GM23338 (cell line): ENCODE data around the gene GPR78. TPM values are rescaled to one million over a fixed set of nuclear protein-coding genes. Genes with fewer than 3 reads are reported as not detected.

Experiments
- ATAC-seq: fragments of 200-7000 bp; cut with Tn5 transposase; 3 replicates; pipeline ENCODE4 v1.9.1; 2020
- DNase-seq: peaks from one replicate; pipeline ENCODE4 v3.0.0-alpha.2; 2015; ENCODE audit warnings: low spot score
- H2AFZ ChIP-seq: fragments of 200-600 bp; sonication (generic); 2 replicates; pipeline ENCODE4 v1.8.0; 2016; ENCODE audit warnings: antibody characterized with exemption, mild to moderate bottlenecking, moderate library complexity
- H3F3A ChIP-seq: fragments of 200-600 bp; sonication (generic); replicated peaks from 2 replicates; pipeline ENCODE4 v1.8.0; 2017; ENCODE audit warnings: antibody characterized with exemption, mixed run types, low read depth
- H3K27ac ChIP-seq: fragments of 200-600 bp; sonication (generic); 2 replicates; pipeline ENCODE4 v1.6.1; 2016; ENCODE audit warnings: low read depth
- H3K27me3 ChIP-seq: fragments of 200-600 bp; sonication (generic); 2 replicates; pipeline ENCODE4 v1.8.0; 2016; ENCODE audit warnings: mild to moderate bottlenecking, mixed run types, moderate library complexity; ENCODE audit not compliant: insufficient read depth
- H3K36me3 ChIP-seq: fragments of 200-600 bp; sonication (generic); 2 replicates; pipeline ENCODE4 v1.8.0; 2016; ENCODE audit warnings: mild to moderate bottlenecking; ENCODE audit not compliant: insufficient read depth
- H3K4me1 ChIP-seq: fragments of 200-600 bp; sonication (generic); 2 replicates; pipeline ENCODE4 v1.8.0; 2016; ENCODE audit warnings: mild to moderate bottlenecking, moderate library complexity; ENCODE audit not compliant: insufficient read depth
- H3K4me2 ChIP-seq: fragments of 200-600 bp; sonication (generic); 2 replicates; pipeline ENCODE4 v1.7.1; 2017; ENCODE audit warnings: mixed run types
- H3K4me3 ChIP-seq: fragments of 200-600 bp; sonication (generic); 2 replicates; pipeline ENCODE4 v1.6.1; 2016; ENCODE audit warnings: mixed run types
- H3K79me2 ChIP-seq: fragments of 200-600 bp; sonication (generic); replicated peaks from 2 replicates; pipeline ENCODE4 v1.8.0; 2017; ENCODE audit warnings: mild to moderate bottlenecking; ENCODE audit not compliant: insufficient read depth
- H3K9me2 ChIP-seq: fragments of 200-600 bp; sonication (generic); 2 replicates; pipeline ENCODE4 v1.8.0; 2017; ENCODE audit not compliant: insufficient read depth
- H4K20me1 ChIP-seq: fragments of 200-600 bp; sonication (generic); replicated peaks from 2 replicates; pipeline ENCODE4 v1.8.0; 2017; ENCODE audit warnings: mild to moderate bottlenecking; ENCODE audit not compliant: insufficient read depth
- H3K27ac Mint-ChIP-seq: 2 replicates; pipeline ENCODE4 v1.8.0; 2020; ENCODE audit warnings: inconsistent platforms, mild to moderate bottlenecking, moderate library complexity, mixed read lengths
- H3K27me3 Mint-ChIP-seq: 3 replicates; pipeline ENCODE4 v1.8.0; 2022; ENCODE audit warnings: low read depth, mild to moderate bottlenecking, moderate library complexity, mixed read lengths, inconsistent platforms; ENCODE audit not compliant: insufficient read depth, poor library complexity
- H3K36me3 Mint-ChIP-seq: 3 replicates; pipeline ENCODE4 v1.8.0; 2021; ENCODE audit warnings: low read depth, mild to moderate bottlenecking, inconsistent platforms, moderate library complexity, mixed read lengths
- H3K4me1 Mint-ChIP-seq: 3 replicates; pipeline ENCODE4 v1.8.0; 2020; ENCODE audit warnings: mild to moderate bottlenecking, inconsistent platforms, mixed read lengths
- H3K4me3 Mint-ChIP-seq: 3 replicates; pipeline ENCODE4 v1.8.0; 2021; ENCODE audit warnings: moderate library complexity, mild to moderate bottlenecking, inconsistent platforms, mixed read lengths
- H3K9me3 Mint-ChIP-seq: 3 replicates; pipeline ENCODE4 v1.8.0; 2020; ENCODE audit warnings: moderate library complexity, mild to moderate bottlenecking, inconsistent platforms, mixed read lengths
- CREB1 ChIP-seq: fragments of 250-450 bp; sonication (Bioruptor Pico); IDR thresholded peaks from 2 replicates; pipeline ENCODE4 v1.5.0; 2020; ENCODE audit warnings: low read depth, mild to moderate bottlenecking, moderate library complexity
- CTCF ChIP-seq, 2 experiments: fragments of 200-600 bp in 1 of 2; sonication (generic) in 1 of 2; conservative IDR thresholded peaks; 2 replicates each; pipeline versions ENCODE4 v1.5.1 to v1.6.1; 2016 to 2017; ENCODE audit warnings: antibody characterized with exemption in 2 of 2, low read depth in 2 of 2, mild to moderate bottlenecking in 2 of 2, moderate library complexity in 1 of 2
- ETS1 ChIP-seq: IDR thresholded peaks from 2 replicates; pipeline ENCODE4 v1.6.1; 2016; ENCODE audit warnings: antibody characterized with exemption
- EZH2 ChIP-seq: fragments of 200-600 bp; sonication (generic); IDR thresholded peaks from one replicate; pipeline ENCODE4 v1.8.0; 2017; ENCODE audit warnings: antibody characterized with exemption, mild to moderate bottlenecking, low read depth; ENCODE audit not compliant: unreplicated experiment
- EZH2phosphoT487 ChIP-seq: fragments of 200-600 bp; sonication (generic); IDR thresholded peaks from one replicate; pipeline ENCODE4 v1.8.1; 2018; ENCODE audit warnings: antibody characterized with exemption; ENCODE audit not compliant: unreplicated experiment
- JUNB ChIP-seq: IDR thresholded peaks from one replicate; pipeline ENCODE4 v1.6.1; 2016; ENCODE audit warnings: antibody characterized with exemption; ENCODE audit not compliant: unreplicated experiment
- NANOG ChIP-seq: IDR thresholded peaks from 2 replicates; pipeline ENCODE4 v1.6.1; 2016; ENCODE audit warnings: antibody characterized with exemption, borderline replicate concordance
- POLR2AphosphoS5 ChIP-seq: IDR thresholded peaks from 2 replicates; pipeline ENCODE4 v1.6.1; 2016; ENCODE audit warnings: antibody characterized with exemption, low read depth
- REST ChIP-seq: IDR thresholded peaks from one replicate; pipeline ENCODE4 v1.6.1; 2018; ENCODE audit warnings: antibody characterized with exemption; ENCODE audit not compliant: unreplicated experiment
- STAT1 ChIP-seq: IDR thresholded peaks from one replicate; pipeline ENCODE4 v1.6.1; 2016; ENCODE audit warnings: antibody characterized with exemption; ENCODE audit not compliant: unreplicated experiment
- ZNF114 ChIP-seq: fragments of 250-450 bp; sonication (Bioruptor Pico); IDR thresholded peaks from 2 replicates; pipeline ENCODE4 v1.5.0; 2020; ENCODE audit warnings: mild to moderate bottlenecking, moderate library complexity
- ZNF331 ChIP-seq: fragments of 250-450 bp; sonication (Bioruptor Pico); IDR thresholded peaks from 2 replicates; pipeline ENCODE4 v1.5.0; 2020; ENCODE audit warnings: low read depth, mild to moderate bottlenecking, moderate library complexity
- ZNF462 ChIP-seq: fragments of 250-450 bp; sonication (Bioruptor Pico); IDR thresholded peaks from 2 replicates; pipeline ENCODE4 v1.5.0; 2020; ENCODE audit warnings: mild to moderate bottlenecking, moderate library complexity
- polyA plus RNA-seq: library from polyadenylated mRNA; unstranded; fragments of >200 nt; fragmentation: Nextera tagmentation; extraction: Ambion mirVana; gene quantifications from 2 replicates; pipeline ENCODE4 v1.2.1, GENCODE V29; 2016
- total RNA-seq: library from RNA; depleted of rRNA; stranded (reverse); fragments of >200 nt; shearing (Covaris generic); gene quantifications from 2 replicates; pipeline ENCODE4 v1.2.3, GENCODE V29; 2014

GPR78 gene
- total and polyA plus RNA-seq, 2 experiments from 2014 or later: 0.82 to 2.7 TPM

- Histone ChIP-seq H3K36me3 (no peaks in the 10 kb centered on the region; the same call in 1 of the 2 replicates), H3K4me3 (no peak overlapping the region), H3K9me2 (no peaks in the 10 kb centered on the region), H3K4me1 (no peaks in the 10 kb centered on the region), H3K27ac (no peak overlapping the region), H3K27me3 (no peaks in the 10 kb centered on the region), H3F3A (no peaks in the 10 kb centered on the region), H3K4me2 (no peak overlapping the region), H2AFZ (no peak overlapping the region), H4K20me1 (no peaks in the 10 kb centered on the region; the same call in 1 of the 2 replicates), H3K79me2 (no peaks in the 10 kb centered on the region)
- no peak for DNase-seq
- no peak for ATAC-seq
- Mint-ChIP-seq H3K4me3 (no peak overlapping the region), H3K27ac (no peak overlapping the region), H3K4me1 (peaks cover 6% of the 10 kb centered on the region; the same call in 2 of the 3 replicates), H3K27me3 (peaks cover 19% of the 10 kb centered on the region), H3K36me3 (peaks cover 12% of the 10 kb centered on the region; the same call in 2 of the 3 replicates), H3K9me3 (no peaks in the 10 kb centered on the region; the same call in 2 of the 3 replicates)
- TF ChIP-seq EZH2phosphoT487 (no peak), ZNF331 (CRISPR knock-in tag) (no peak), STAT1 (no peak), ZNF114 (no peak), CREB1 (no peak), ZNF462 (CRISPR knock-in tag) (no peak), NANOG (no peak), ETS1 (no peak), POLR2AphosphoS5 (no peak), REST (no peak), EZH2 (no peak), CTCF (conservative IDR thresholded peaks at IDR 0.05; ENCODE audit: low read depth in 2 of 2) (no peak), JUNB (no peak)
These were observed 30.8 kb downstream of the GPR78 start for GRCh38 chr4:8610858-8611616.
